Endothelial cell (in vitro differentiated cells): ENCODE data around the gene TNFRSF19. TPM values are rescaled to one million over a fixed set of nuclear protein-coding genes. Genes with fewer than 3 reads are reported as not detected.

Source experiments
- DNase-seq: peaks from one replicate; pipeline ENCODE4 v3.0.0; 2021; ENCODE audit warnings: low spot score
- H3K27ac Mint-ChIP-seq: one replicate; pipeline ENCODE4 v1.8.0; 2021; ENCODE audit warnings: mixed read lengths, inconsistent platforms; ENCODE audit not compliant: unreplicated experiment
- H3K27me3 Mint-ChIP-seq: one replicate; pipeline ENCODE4 v1.8.0; 2021; ENCODE audit warnings: mild to moderate bottlenecking, moderate library complexity, mixed read lengths, inconsistent platforms; ENCODE audit not compliant: unreplicated experiment
- H3K36me3 Mint-ChIP-seq: one replicate; pipeline ENCODE4 v1.8.0; 2021; ENCODE audit warnings: mild to moderate bottlenecking, low read depth, mixed read lengths, inconsistent platforms; ENCODE audit not compliant: unreplicated experiment
- H3K4me1 Mint-ChIP-seq: one replicate; pipeline ENCODE4 v1.8.0; 2021; ENCODE audit warnings: mild to moderate bottlenecking, mixed read lengths, inconsistent platforms; ENCODE audit not compliant: unreplicated experiment
- H3K4me3 Mint-ChIP-seq: one replicate; pipeline ENCODE4 v1.8.0; 2021; ENCODE audit warnings: mild to moderate bottlenecking, mixed read lengths, inconsistent platforms; ENCODE audit not compliant: unreplicated experiment
- H3K9me3 Mint-ChIP-seq: one replicate; pipeline ENCODE4 v1.8.0; 2021; ENCODE audit warnings: mixed read lengths, inconsistent platforms; ENCODE audit not compliant: unreplicated experiment
- CTCF ChIP-seq: fragments of 200-600 bp; sonication (generic); IDR thresholded peaks from one replicate; pipeline ENCODE4 v1.5.0; 2021; ENCODE audit warnings: antibody characterized with exemption; ENCODE audit not compliant: unreplicated experiment
- total RNA-seq: library from RNA; stranded (reverse); fragmentation: NEBNext Ultra II Directional; extraction: Animal tissue kit (Norgen Biotek cat#: 25700); gene quantifications from one replicate; pipeline ENCODE4 v1.2.1, GENCODE V29; 2021; ENCODE audit not compliant: unreplicated experiment

TNFRSF19 gene
- total RNA-seq, 1 donor from 2014 or later, result 8.8 TPM

DNA sequence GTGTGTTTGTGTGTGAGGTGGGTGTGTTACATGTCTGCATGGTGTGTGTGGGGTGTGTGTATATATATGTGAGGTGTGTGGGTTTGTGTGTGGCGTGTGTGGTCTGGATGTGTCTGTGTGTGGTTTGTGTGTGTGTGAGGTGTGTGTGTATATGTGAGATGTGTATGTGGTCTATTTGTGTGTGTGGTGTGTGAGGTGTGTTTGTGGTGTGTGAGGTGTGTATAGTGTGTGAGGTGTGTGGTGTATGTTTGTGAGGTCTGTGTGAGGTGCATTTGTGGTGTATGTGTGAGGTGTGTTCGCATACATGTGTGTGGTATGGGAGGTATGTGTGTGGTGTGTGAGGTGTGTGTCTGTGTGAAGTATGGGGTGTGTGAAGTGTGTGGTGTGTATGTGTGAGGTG is 12.5 kb upstream of the TNFRSF19 start:
- no peaks in the 10 kb centered on the region for H3K27me3 Mint-ChIP-seq
- no peaks in the 10 kb centered on the region for H3K4me1 Mint-ChIP-seq
- H3K36me3 Mint-ChIP-seq, result no peaks in the 10 kb centered on the region
- no peak overlapping the region for H3K27ac Mint-ChIP-seq
- TF ChIP-seq CTCF, result no peak
- no peaks in the 10 kb centered on the region for H3K9me3 Mint-ChIP-seq
- H3K4me3 Mint-ChIP-seq, result no peak overlapping the region
- no peak for DNase-seq

GRCh38 chr13:23558675-23559536 is 11.3 kb upstream of the TNFRSF19 start:
- Mint-ChIP-seq H3K4me3 (no peak overlapping the region), H3K27me3 (no peaks in the 10 kb centered on the region), H3K36me3 (no peaks in the 10 kb centered on the region), H3K4me1 (no peaks in the 10 kb centered on the region), H3K27ac (no peak overlapping the region), H3K9me3 (no peaks in the 10 kb centered on the region)
- TF ChIP-seq CTCF, result no peak
- no peak for DNase-seq

- Mint-ChIP-seq H3K36me3 (no peaks in the 10 kb centered on the region), H3K27me3 (no peaks in the 10 kb centered on the region), H3K4me1 (no peaks in the 10 kb centered on the region), H3K9me3 (no peaks in the 10 kb centered on the region), H3K27ac (no peak overlapping the region), H3K4me3 (no peak overlapping the region)
- DNase-seq, result no peak
- TF ChIP-seq CTCF, result no peak
Observed at GRCh38 chr13:23560571-23561089, 9.6 kb upstream of the TNFRSF19 start.

- no peak for DNase-seq
- TF ChIP-seq CTCF, result no peak
- Mint-ChIP-seq H3K4me3 (no peak overlapping the region), H3K27me3 (no peaks in the 10 kb centered on the region), H3K27ac (no peak overlapping the region), H3K9me3 (no peaks in the 10 kb centered on the region), H3K4me1 (no peaks in the 10 kb centered on the region), H3K36me3 (no peaks in the 10 kb centered on the region)
Observed at GRCh38 chr13:23561261-23561660, 9.0 kb upstream of the TNFRSF19 start.
